NCI-H2029 (cell line): ENCODE measurements around the gene TNFSF10.
"Not testable (repeated sequence)": the region's sequence is repeated elsewhere in the genome, so short reads cannot be mapped to it uniquely, and the experiment has no call there.

Source experiments
- DNase-seq: peaks from one replicate; lab custom pipeline; 2025; lab: John Stamatoyannopoulos, UW

The TNFSF10 gene

GRCh38 chr3:172522871-172523818 is at the start of gene TNFSF10:
TNFSF10 (minus strand) TSS chr3:172523430; CDS start chr3:172523384, 46 bp downstream.
- DNase-seq = peak; percentile 52

GRCh38 chr3:172569128-172570008 is 46.1 kb upstream of the TNFSF10 start:
- no peak for DNase-seq

GRCh38 chr3:172568701-172569100 is 45.5 kb upstream of the TNFSF10 start:
- no peak for DNase-seq

GRCh38 chr3:172566785-172567184 is 43.6 kb upstream of the TNFSF10 start:
- not testable (repeated sequence) for DNase-seq

- DNase-seq = no peak
Observed at GRCh38 chr3:172564499-172564898, 41.3 kb upstream of the TNFSF10 start.

- no peak for DNase-seq
Observed at GRCh38 chr3:172562871-172563865, 39.9 kb upstream of the TNFSF10 start.

- DNase-seq = peak; percentile 24
Observed at GRCh38 chr3:172561897-172562640, 38.8 kb upstream of the TNFSF10 start.

GRCh38 chr3:172560586-172560985 is 37.4 kb upstream of the TNFSF10 start:
- DNase-seq = no peak

- DNase-seq = no peak
Observed at GRCh38 chr3:172560026-172560425, 36.8 kb upstream of the TNFSF10 start.

- DNase-seq = no peak
Observed at GRCh38 chr3:172559020-172559419, 35.8 kb upstream of the TNFSF10 start.

GRCh38 chr3:172557515-172558220 is 34.4 kb upstream of the TNFSF10 start:
- DNase-seq = no peak

GRCh38 chr3:172553526-172554252 is 30.5 kb upstream of the TNFSF10 start:
- DNase-seq = no peak

GRCh38 chr3:172552607-172553006 is 29.4 kb upstream of the TNFSF10 start:
- DNase-seq = no peak

GRCh38 chr3:172551874-172552273 is 28.6 kb upstream of the TNFSF10 start:
- no peak for DNase-seq

- DNase-seq = no peak
Observed at GRCh38 chr3:172550347-172550943, 27.2 kb upstream of the TNFSF10 start.

- DNase-seq = no peak
Observed at GRCh38 chr3:172549144-172549543, 25.9 kb upstream of the TNFSF10 start.

GRCh38 chr3:172546628-172547214 is 23.5 kb upstream of the TNFSF10 start:
- no peak for DNase-seq

GRCh38 chr3:172546105-172546504 is 22.9 kb upstream of the TNFSF10 start:
- no peak for DNase-seq

GRCh38 chr3:172544404-172544803 is 21.2 kb upstream of the TNFSF10 start:
- DNase-seq = no peak
